ENCODE data around the gene CCDC59.
"Not testable (repeated sequence)": the region's sequence is repeated elsewhere in the genome, so short reads cannot be mapped to it uniquely, and the experiment has no call there.

Gene CCDC59, protein sequence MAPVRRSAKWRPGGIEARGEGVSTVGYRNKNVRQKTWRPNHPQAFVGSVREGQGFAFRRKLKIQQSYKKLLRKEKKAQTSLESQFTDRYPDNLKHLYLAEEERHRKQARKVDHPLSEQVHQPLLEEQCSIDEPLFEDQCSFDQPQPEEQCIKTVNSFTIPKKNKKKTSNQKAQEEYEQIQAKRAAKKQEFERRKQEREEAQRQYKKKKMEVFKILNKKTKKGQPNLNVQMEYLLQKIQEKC

DNA sequence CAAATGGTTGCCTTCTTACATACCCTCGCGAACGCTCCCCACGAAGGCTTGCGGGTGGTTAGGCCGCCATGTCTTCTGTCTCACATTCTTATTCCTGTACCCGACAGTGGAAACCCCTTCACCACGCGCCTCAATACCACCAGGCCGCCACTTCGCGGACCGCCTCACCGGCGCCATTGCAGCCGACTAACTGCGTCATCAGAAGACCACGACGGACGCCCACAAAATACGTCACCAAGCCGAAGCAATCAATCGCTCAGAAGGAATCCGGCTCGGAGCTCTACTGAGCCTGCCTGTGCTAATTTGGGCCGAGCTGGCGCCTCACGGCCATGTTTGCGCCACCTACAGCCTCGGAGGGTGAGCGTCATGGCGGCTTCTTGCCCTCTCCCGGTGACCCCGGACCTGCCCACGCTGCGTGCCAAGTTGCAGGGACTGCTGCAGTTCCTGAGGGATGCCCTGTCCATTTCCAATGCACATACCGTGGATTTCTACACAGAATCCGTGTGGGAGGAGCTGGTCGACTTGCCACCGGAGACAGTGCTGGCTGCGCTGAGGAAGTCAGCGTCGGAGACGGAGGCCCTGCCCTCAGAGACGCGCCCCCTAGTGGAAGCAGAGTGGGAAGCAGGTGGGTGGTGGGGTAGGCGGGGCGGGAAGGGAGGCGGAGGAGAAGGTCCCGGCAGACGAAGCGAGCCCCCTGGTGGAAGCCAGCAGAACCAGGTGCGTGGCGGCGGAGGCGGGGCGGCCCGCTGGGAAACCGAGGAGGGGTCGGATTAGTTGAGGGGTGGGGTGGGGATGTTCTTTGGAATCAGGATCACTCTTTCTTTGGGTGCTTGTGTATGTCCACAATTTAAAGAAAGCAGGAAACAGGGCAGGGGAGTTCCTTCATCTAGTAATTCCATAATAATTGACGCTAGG lies at the start of gene CCDC59, which contains the start of gene METTL25:
Gene CCDC59 (minus strand): TSS at position 188 of the 915 bp plus-strand sequence. CDS start 11 bp downstream, at position 177.
Gene METTL25 (plus strand): TSS at position 330 of the 915 bp plus-strand sequence. CDS start 37 bp downstream, at position 367.
- DNase-seq (ENCODE audit: low read depth), result peak; percentile 99

DNA sequence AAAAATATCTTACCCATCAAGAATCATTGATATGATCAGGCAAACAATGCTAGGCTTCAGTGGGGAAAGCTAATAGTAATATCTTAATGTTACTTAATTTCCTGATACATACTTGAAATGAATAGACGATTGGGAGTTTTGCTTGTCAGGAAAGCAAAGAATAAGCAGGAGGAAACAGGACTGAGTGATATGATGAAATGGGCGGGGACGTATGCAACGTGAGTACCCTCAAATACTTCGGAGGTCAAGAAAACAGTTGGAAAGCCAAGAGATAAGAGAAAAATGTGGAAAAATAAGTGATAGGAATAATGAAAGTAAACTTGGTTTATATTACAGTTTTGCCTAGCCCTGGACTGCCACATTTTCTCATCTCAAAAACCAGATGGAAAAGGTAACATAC lies 49.3 kb upstream of the CCDC59 start:
- DNase-seq (ENCODE audit: low read depth), result no peak

DNA sequence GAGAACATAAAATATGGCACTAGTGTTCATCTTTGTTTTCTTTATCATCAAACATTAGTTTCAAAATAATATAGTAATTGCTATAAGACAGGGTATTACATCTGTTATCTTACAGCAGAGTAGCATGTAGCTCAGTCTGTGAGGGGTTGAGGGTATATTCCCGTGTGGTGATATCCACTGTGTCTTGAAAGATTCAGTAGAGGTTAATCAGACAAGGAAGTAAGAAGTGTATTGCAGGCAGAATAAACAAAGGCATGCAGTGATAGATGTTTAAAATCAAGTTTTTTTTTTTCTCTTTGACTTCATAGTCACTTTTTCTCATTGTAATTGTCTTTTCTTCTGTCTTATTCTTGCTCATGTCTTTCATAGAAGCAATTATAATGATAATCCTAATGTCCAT lies 48.5 kb upstream of the CCDC59 start:
- DNase-seq (ENCODE audit: low read depth), result no peak

DNA sequence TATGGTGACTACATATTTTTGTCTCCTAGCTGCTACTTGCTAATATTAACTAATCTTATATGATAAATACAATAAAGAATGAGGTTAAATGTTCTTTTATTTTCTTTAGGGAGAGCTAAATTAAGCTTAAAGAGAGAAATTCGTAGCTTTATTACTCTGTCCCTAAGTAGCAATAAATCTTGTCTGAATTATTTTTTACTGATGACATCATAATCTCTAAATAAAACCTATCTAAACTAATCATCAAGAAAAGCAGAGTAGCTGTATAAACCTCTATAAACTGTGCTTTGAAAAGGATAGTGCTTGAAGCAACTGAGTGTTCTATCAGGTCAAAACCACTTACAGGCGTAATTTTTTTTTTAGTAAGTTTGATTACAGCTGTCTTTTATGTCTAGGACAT lies 42.6 kb upstream of the CCDC59 start:
- DNase-seq (ENCODE audit: low read depth), result no peak

DNA sequence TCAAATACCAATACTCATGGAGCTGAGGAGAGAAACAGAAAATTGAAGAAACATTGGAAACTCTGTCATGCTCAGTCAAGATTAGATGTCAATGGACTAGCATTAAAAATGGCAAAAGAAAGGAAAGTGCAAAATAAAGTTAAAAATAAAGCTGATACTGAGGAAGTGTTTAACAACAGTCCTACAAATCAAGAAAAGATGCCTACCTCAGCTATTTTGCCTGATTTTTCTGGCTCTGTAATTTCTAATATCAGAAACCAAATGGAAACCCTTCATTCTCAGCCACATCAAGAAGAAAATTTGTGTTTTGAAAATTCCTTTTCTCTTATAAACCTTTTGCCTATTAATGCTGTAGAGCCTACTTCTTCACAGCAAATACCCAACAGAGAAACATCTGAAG lies 40.7 kb upstream of the CCDC59 start:
- DNase-seq (ENCODE audit: low read depth), result no peak

DNA sequence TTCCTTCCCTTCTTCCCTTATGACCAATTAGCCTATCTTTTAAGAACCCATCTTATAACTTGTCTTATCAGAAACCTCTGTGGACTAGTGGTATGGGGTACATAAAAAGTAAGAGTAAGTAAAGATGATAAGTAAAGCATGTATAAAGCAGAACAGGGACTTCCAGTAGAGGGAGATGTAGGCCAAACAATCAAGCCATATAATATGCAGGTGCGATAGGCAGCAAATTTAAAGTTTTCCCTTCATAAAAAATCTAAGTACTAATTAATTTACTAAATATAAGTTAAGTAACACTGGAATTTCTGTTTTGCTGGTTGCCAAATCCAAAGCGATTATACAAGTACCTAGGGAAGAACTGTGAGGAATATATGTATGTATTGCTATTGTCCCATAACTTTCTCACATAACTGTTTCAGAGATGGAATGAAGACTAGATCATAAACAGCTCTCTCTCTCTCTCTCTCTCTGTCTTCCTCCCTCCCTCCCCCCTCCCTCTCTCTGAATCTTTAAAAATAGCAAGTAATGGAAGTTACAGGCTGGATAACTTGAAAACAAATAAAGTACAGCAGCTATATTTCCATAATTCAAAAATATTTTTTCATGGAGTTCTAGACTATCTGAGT lies 25.9 kb upstream of the CCDC59 start:
- peak; percentile 33 for DNase-seq (ENCODE audit: low read depth)

DNA sequence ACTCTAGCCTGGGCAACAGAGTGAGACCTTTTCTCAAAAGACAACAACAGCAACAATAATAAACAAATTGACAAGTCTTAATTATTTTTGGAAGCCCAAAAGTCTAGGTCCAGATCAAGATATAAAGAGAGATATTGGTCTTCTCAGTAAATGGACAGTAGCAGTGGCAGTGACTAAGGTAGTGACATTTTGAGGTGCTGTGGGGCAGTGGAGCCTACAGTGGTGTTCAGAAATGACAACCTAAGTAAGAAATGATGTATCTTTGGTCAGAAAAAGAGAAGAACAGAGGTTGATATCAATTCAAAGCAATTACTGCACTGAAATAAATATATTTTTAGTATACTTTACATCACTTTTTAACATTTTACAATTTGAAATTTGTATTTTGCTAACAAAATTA lies 20.8 kb upstream of the CCDC59 start:
- no peak for DNase-seq (ENCODE audit: low read depth)

DNA sequence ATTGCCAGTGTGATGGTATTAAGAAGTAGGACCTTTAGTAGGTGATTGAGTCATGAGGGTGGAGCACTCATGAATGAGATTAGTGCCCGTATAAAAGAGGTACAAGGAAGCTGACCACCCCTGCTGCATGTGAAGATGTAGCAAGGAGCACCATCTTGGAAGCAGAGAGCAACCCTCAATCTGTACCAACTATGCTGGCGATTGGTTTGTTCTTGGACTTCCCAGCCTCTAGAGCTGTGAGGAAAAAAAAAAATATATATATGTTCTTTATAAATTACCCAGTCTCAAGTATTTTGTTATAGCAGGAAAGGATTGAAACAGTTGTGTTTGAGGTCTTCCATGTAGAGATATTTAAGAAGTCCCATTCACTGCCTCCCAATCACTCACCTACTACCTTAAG lies 17.0 kb upstream of the CCDC59 start:
- DNase-seq (ENCODE audit: low read depth), result no peak

DNA sequence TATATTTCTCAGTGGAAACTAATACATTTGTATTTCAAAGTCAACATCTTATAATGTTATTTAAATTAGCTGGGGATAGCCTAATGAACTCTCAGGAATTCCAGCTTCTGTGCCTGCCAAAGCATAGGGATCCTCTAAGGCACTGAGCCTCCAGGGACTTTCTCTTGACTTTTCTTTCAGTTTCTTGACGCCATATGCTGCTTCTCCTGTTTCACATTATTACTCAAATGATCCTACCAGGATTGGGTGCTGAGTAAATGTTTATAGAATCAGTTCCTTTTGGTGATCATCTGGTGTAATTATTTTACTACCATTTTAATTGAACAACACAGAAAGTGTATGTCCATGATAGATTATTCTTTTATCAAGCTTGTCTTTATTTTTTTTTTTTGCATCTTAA lies 8.0 kb upstream of the CCDC59 start:
- peak; percentile 64 for DNase-seq (ENCODE audit: low read depth)

DNA sequence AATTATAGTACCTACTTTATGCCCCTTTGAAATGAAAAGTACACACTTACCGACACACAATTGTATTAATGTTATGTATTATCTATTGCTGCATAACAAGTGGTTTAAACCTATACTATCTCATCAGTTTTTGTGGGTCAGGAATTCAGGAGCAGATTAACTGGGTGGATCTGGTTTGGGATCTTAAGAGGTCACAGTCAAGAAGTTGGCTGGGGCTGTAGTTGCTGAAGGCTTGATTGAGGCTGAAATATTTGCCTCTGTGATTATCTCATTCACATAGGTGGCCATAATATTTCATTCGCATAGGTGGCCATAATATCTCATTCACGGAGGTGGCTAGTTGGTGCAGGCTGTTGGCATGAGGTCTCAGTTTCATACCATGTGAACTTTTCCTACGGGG lies 5.8 kb upstream of the CCDC59 start:
- no peak for DNase-seq (ENCODE audit: low read depth)

DNA sequence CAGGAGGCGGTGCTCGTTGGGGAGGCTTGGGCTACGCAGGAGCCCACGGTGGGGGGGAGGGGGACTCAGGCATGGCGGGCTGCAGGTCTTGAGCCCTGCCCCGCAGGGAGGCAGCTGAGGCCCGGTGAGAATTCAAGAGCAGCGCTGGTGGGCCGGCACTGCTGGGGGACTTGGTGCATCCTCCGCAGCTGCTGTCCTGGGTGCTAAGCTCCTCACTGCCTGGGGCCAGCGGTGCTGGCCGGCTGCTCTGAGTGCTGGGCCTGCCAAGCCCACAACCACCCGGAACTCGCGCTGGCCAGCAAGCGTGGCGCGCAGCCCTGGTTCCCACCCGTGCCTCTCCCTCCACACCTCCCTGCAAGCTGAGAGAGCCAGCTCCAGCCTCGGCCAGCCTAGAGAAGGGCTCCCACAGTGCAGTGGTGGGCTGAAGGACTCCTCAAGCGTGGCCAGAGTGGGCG lies 3.3 kb upstream of the CCDC59 start:
- no peak for DNase-seq (ENCODE audit: low read depth)

DNA sequence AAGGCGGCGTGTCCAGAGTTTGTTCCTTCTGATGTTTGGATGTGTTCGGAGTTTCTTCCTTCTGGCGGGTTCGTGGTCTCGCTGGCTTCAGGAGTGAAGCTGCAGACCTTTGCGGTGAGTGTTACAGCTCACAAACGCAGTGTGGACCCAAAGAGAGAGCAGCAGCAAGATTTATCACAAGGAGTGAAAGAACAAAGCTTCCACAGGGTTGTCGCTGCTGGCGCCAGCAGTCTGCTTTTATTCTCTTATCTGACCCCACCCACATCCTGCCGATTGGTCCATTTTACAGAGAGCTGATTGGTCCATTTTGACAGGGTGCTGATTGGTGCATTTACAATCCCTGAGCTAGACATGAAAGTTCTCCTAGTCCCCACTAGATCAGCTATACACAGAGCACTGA lies 2.6 kb upstream of the CCDC59 start:
- not testable (repeated sequence) for DNase-seq (ENCODE audit: low read depth)

DNA sequence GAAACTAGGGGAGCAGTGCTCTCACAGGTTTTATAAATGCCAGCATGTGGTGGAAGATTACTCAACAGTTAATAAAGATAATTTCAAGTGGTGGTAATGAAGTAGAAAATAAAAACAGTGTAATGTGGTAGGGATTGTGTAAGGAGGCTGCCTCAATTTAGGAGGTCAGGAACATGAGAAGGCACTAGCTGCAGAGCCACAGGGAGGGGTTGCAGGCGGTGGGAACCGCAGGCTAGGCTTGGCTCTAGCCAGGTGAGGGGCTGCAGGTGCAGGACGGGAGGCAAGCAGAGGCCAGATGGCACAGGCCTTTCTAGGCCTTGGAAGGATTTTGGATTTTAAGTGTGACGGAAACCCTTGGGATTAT lies 910 bp upstream of the CCDC59 start:
- peak; percentile 5 for DNase-seq (ENCODE audit: low read depth)

DNA sequence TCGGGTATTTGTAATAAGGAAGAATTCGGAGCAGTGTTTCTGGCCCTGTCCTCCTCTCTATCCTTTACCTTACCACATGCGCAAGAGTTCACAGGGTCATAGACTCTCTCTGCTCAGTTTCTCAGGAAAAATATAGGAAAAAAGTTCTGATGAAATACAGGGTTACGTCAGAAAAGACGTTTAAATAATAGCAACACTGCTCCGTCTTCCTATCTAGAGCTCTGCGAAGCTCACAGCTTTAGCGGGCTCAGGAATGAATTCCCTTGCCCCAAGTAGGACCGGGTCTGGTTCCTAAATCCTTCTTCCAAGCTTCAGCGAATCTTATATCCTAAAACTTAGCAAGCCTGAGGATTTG lies 365 bp downstream of the CCDC59 start:
- no peak for DNase-seq (ENCODE audit: low read depth)

DNA sequence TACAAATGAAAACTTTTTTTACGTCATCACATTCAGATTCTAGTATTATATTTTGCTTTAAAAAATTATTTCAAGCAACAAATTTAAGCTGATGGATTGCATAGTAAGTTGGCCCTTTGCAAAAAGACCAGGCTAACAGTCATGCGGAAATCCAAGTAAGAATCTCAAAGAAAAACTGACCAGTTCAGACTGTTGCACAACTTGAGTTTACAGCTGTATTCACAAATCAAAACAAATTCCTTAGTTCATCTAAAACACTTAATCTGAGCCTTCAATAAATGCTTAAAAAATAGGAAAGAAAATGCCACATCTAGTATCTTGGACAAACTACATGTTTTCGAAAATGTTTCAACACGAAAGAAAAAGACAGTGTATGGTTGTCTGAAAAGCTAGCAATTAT lies 847 bp downstream of the CCDC59 start:
- no peak for DNase-seq (ENCODE audit: low read depth)

DNA sequence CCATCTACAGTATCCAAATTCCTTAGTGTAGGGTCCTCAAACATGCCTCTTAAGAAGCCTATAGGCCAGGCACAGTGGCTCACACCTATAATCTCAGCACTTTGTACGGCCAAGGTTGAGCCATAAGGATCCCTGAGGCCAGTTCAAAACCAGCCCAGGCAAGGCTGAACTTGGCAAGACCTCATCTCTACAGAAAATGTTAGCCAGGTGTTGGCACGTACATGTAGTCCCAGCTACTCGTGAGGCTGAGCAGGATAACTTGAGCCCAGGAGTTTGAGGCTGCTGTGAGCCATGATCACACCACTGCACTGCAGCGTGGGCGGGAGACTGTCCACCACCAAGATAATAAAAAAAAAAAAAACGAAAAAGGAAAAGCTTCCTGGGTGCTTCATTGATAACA lies 6.8 kb downstream of the CCDC59 start:
- DNase-seq (ENCODE audit: low read depth), result no peak

DNA sequence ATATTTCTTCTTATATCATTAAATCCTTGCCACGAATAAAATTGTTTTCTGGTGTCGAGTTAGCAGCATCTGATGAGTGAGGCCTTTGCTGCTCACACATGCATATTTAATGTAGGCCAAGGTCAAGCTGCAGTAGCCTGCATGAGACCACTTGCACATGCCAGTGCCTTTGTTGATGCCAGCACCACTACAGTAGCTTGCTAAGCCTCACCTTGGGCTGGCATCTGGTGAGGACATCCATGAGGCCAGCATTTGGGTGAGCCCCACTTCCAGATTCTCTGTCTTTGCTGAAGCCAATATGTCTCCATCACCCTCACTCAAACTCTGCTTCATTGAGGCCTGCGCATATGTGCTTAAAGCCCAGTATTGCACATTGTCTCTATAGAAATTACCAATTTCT lies 8.0 kb downstream of the CCDC59 start:
- no peak for DNase-seq (ENCODE audit: low read depth)

DNA sequence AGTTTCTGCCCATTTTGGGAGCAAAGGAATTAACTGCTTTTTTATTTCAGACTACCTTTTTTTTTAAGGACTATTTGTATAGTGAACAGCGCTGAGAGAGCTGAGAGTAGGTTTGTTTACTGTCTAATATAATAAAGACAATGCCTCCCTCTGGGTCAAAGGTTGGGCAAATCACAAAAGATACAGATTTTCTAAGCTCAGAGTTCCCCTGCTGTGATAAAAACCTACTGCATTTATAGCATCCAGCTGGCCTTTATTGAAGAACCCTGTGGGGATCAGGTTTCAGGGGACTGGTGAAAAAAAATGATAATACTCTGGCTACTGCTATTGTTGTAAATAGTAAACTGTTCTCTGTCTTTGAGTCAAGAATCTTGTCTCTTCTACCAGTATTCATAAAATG lies 28.7 kb downstream of the CCDC59 start:
- no peak for DNase-seq (ENCODE audit: low read depth)

DNA sequence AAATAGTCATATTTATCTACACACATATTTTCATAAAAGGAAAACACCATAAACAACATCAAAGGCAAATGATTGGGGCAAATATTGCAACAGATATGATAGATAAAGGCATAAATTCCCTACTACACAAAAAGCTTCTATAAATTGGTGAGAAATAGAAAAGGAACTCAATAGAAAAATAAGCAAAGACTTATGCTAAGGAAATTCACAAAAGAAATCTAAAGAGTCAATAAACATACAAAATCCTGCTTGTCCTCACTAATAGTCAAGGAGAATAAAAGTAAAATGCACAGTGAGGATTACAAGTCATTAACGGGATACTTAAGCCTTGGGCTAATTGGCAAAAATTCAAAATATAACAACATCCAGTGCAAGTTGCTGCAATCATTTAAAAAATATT lies 30.3 kb downstream of the CCDC59 start:
- DNase-seq (ENCODE audit: low read depth), result no peak

DNA sequence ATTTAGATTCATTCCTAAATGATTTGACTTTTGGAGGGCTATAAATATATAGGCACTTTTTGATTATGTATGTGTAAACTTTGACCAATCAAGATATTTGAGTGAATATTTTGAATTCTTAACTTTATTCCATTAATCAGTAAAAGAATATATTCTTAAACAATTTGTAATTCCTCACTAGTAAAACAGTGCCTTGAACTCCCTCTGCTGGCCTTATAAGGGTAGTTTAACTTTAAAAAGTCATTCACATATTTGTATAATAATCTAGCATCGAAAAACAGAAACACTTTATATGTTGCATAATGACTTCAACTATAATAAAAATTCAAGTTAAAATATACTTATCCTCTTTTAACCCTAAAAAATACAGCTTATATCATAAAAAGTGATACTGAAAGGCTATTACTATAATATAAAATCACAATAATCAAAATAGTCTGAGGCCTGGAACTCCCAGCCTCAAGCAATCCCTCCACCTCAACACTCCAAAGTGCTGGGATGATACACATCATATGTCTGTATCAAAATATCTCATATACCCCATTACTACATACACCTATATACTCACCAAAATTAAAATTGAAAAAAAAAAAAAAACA lies 31.2 kb downstream of the CCDC59 start:
- DNase-seq (ENCODE audit: low read depth), result peak; percentile 21

DNA sequence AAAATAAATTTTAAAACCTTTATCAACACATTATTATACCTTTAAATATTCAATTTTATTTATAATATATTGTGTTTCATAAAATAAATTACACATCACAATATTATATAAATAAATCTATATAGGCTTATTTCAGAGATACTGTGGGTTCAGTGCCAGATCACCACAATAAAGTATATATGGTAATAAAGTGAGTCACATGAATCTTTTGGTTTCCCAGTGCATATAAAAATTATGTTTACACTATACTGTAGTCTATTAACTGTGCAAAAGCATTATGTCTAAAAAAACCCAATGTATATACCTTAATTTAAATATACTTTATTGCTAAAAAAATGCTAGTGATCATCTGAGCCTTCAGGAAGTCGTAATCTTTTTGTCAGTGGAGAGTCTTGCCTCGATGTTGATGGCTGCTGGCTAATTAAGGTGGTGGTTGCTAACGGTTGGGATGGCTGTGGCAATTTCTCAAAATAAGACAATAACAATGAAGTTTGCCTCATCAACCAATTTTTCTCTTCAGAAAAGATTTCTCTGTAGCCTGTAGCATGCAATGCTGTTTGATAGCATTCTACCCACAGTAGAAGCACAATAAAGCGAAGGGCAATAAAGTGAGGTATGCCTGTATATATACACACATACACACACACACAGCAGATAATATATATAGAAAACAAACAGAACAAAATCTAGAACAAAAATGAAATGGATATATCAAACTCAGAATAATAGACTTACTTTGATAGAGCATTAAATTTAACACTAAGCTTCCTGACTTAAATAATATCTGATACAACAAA lies 32.4 kb downstream of the CCDC59 start:
- no peak for DNase-seq (ENCODE audit: low read depth)

DNA sequence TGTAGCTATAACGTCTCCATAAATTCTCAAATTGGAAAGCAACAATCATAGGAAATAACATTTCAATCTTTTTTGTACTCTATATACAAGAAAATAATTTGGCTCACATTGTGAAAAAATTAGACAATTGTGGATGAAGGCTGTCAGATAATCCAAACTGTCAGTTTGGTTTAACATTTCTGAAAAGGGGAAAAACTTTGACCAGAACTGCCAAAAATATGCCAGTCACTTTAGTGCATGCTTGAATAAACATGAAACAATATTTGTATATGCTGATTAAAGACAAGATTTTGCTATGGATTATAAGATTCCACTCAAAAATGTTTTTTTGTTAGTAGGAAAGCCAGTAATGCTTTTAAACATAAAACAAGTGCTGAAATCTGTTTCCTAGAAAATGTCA lies 38.9 kb downstream of the CCDC59 start:
- no peak for DNase-seq (ENCODE audit: low read depth)

All from fibroblast of gingiva (primary cell).